Tibial nerve (tissue), 4 donors: ENCODE data around the gene AKAIN1. TPM values are rescaled to one million over a fixed set of nuclear protein-coding genes. Genes with fewer than 3 reads are reported as not detected.

Experiments used
- DNase-seq, 2 donors: peaks; one replicate each; pipeline ENCODE4 v3.0.0-alpha.2; 2019; ENCODE audit warnings: low spot score in 2 of 2
- H3K27ac ChIP-seq, 4 donors: fragments of 200-600 bp; sonication (generic) in 3 of 4; one replicate each; pipeline ENCODE4 v1.5.1; 2017 to 2019; ENCODE audit warnings: mild to moderate bottlenecking in 1 of 4
- H3K27me3 ChIP-seq, 2 donors: fragments of 200-600 bp; sonication (generic) in 1 of 2; one replicate each; pipeline versions ENCODE4 v1.5.1 to v1.6.0; 2017 to 2019
- H3K36me3 ChIP-seq, 3 donors: fragments of 200-600 bp; sonication (generic); one replicate each; pipeline ENCODE4 v1.5.1; 2018 to 2019
- H3K4me1 ChIP-seq, 4 donors: fragments of 200-600 bp; sonication (generic) in 3 of 4; one replicate each; pipeline ENCODE4 v1.5.1; 2017 to 2019
- H3K4me3 ChIP-seq, 4 donors: fragments of 200-600 bp; sonication (generic) in 3 of 4; one replicate each; pipeline ENCODE4 v1.5.1; 2017 to 2019; ENCODE audit warnings: mild to moderate bottlenecking in 1 of 4, moderate library complexity in 1 of 4
- H3K9me3 ChIP-seq, 4 donors: fragments of 200-600 bp; sonication (generic) in 3 of 4; one replicate each; pipeline ENCODE4 v1.5.1; 2017 to 2019
- CTCF ChIP-seq, 5 experiments: fragments of 200-600 bp in 3 of 5; fragments of 450-650 bp in 2 of 5; sonication (generic) in 3 of 5; IDR thresholded peaks; one replicate each; pipeline ENCODE4 v1.5.1; 2016 to 2019; ENCODE audit warnings: antibody characterized with exemption in 5 of 5, mild to moderate bottlenecking in 3 of 5, moderate library complexity in 2 of 5
- EP300 ChIP-seq, 2 donors: sonication (generic); formaldehyde crosslinking; IDR thresholded peaks; one replicate each; pipeline ENCODE4 v1.6.1; 2017; ENCODE audit warnings: antibody characterized with exemption in 2 of 2, mild to moderate bottlenecking in 1 of 2
- POLR2A ChIP-seq, 2 donors: fragments of 450-650 bp; IDR thresholded peaks; one replicate each; pipeline ENCODE4 v1.6.1; 2017; ENCODE audit warnings: antibody characterized with exemption in 2 of 2, mild to moderate bottlenecking in 2 of 2, moderate library complexity in 2 of 2
- WGBS, 2 donors: methylation state at CpG; one replicate each; pipeline ENCODE4 v1.1.5; 2018; 5-methylcytosine and 5-hydroxymethylcytosine counted together
- total RNA-seq, 4 donors: library from RNA; depleted of rRNA; stranded (reverse); fragments of >200 nt; gene quantifications; one replicate each; pipeline ENCODE4 v1.1.0, GENCODE V29; 2016

AKAIN1 gene
- total RNA-seq, 4 donors from 2014 or later: not detected

GRCh38 chr18:5164903-5165302 is 32.2 kb downstream of the AKAIN1 start:
- Histone ChIP-seq H3K27ac (no peak overlapping the region), H3K4me3 (no peak overlapping the region), H3K4me1 (no peaks in the 10 kb centered on the region), H3K27me3 (no peaks in the 10 kb centered on the region), H3K36me3 (no peaks in the 10 kb centered on the region), H3K9me3 (no peaks in the 10 kb centered on the region)
- WGBS, 2 donors: 63 to 67% methylated on average over 2 of the region's 2 CpGs
- no peak for DNase-seq
- TF ChIP-seq CTCF (IDR thresholded peaks at IDR 0.05): no peak

GRCh38 chr18:5162111-5162510 is 34.9 kb downstream of the AKAIN1 start:
- H3K36me3 ChIP-seq: no peaks in the 10 kb centered on the region
- no peak overlapping the region for H3K27ac ChIP-seq
- no peak for TF ChIP-seq EP300 (IDR thresholded peaks at IDR 0.05)
- no peak for TF ChIP-seq POLR2A (IDR thresholded peaks at IDR 0.05)
- no peak for TF ChIP-seq CTCF (IDR thresholded peaks at IDR 0.05)
- H3K4me3 ChIP-seq: no peak overlapping the region
- no peaks in the 10 kb centered on the region for H3K4me1 ChIP-seq
- no peaks in the 10 kb centered on the region for H3K9me3 ChIP-seq
- H3K27me3 ChIP-seq: no peaks in the 10 kb centered on the region
- DNase-seq: no peak

GRCh38 chr18:5159080-5159479 is 38.0 kb downstream of the AKAIN1 start:
- DNase-seq: no peak
- Histone ChIP-seq H3K4me3 (no peak overlapping the region), H3K27ac (no peak overlapping the region), H3K36me3 (no peaks in the 10 kb centered on the region), H3K9me3 (no peaks in the 10 kb centered on the region), H3K27me3 (no peaks in the 10 kb centered on the region), H3K4me1 (no peaks in the 10 kb centered on the region)
- TF ChIP-seq EP300 (IDR thresholded peaks at IDR 0.05): no peak
- TF ChIP-seq CTCF (IDR thresholded peaks at IDR 0.05): no peak
- no peak for TF ChIP-seq POLR2A (IDR thresholded peaks at IDR 0.05)
- WGBS, 2 donors: 33 to 36% methylated on average over 3 of the region's 3 CpGs

- Histone ChIP-seq H3K4me3 (no peak overlapping the region), H3K27ac (no peak overlapping the region), H3K4me1 (no peaks in the 10 kb centered on the region), H3K9me3 (no peaks in the 10 kb centered on the region), H3K36me3 (no peaks in the 10 kb centered on the region), H3K27me3 (no peaks in the 10 kb centered on the region)
- WGBS, 2 donors: 76 to 84% methylated on average over 2 of the region's 2 CpGs
- TF ChIP-seq POLR2A (IDR thresholded peaks at IDR 0.05) (no peak), CTCF (IDR thresholded peaks at IDR 0.05) (no peak), EP300 (IDR thresholded peaks at IDR 0.05) (no peak)
- no peak for DNase-seq
Observed at GRCh38 chr18:5158587-5158986, 38.5 kb downstream of the AKAIN1 start.

GRCh38 chr18:5158172-5158571 is 38.9 kb downstream of the AKAIN1 start:
- no peak for DNase-seq
- Histone ChIP-seq H3K27me3 (no peaks in the 10 kb centered on the region), H3K9me3 (no peaks in the 10 kb centered on the region), H3K27ac (no peak overlapping the region), H3K4me1 (no peaks in the 10 kb centered on the region), H3K36me3 (no peaks in the 10 kb centered on the region), H3K4me3 (no peak overlapping the region)
- no peak for TF ChIP-seq EP300 (IDR thresholded peaks at IDR 0.05)
- no peak for TF ChIP-seq POLR2A (IDR thresholded peaks at IDR 0.05)
- TF ChIP-seq CTCF (IDR thresholded peaks at IDR 0.05): no peak
- 32 to 61% methylated on average over 3 of the region's 3 CpGs for WGBS, 2 donors
